Left ventricle myocardium inferior (tissue), 1 donor: ENCODE data around the gene CHSY1. TPM values are rescaled to one million over a fixed set of nuclear protein-coding genes. Genes with fewer than 3 reads are reported as not detected.

Experiments
- DNase-seq: peaks from one replicate; pipeline ENCODE4 v3.0.0-alpha.2; 2020
- H3K27ac ChIP-seq: fragments of 200-600 bp; replicated peaks from 2 replicates; pipeline ENCODE4 v1.8.0; 2021
- H3K27me3 ChIP-seq: fragments of 200-600 bp; 2 replicates; pipeline ENCODE4 v1.8.0; 2021; ENCODE audit warnings: low read depth
- H3K36me3 ChIP-seq: fragments of 200-600 bp; 2 replicates; pipeline ENCODE4 v1.8.0; 2021
- H3K4me1 ChIP-seq: fragments of 200-600 bp; 2 replicates; pipeline ENCODE4 v1.8.0; 2021
- H3K4me3 ChIP-seq: fragments of 200-600 bp; 2 replicates; pipeline ENCODE4 v1.8.0; 2021; ENCODE audit warnings: mild to moderate bottlenecking, moderate library complexity
- H3K9me3 ChIP-seq: fragments of 200-600 bp; replicated peaks from 2 replicates; pipeline ENCODE4 v1.8.0; 2021
- CTCF ChIP-seq: fragments of 200-600 bp; IDR thresholded peaks from 2 replicates; pipeline ENCODE4 v1.8.0; 2021; ENCODE audit warnings: antibody characterized with exemption, mild to moderate bottlenecking, borderline replicate concordance
- intact Hi-C: fragments of 100-400 bp; cut with micrococcal nuclease; formaldehyde crosslinking; loops from one replicate; pipeline ENCODE4 v1.11.0; 2022
- total RNA-seq: library from RNA; stranded (reverse); fragmentation: NEBNext Ultra II Directional; extraction: Animal tissue kit (Norgen Biotek cat#: 25700); gene quantifications from one replicate; pipeline ENCODE4 v1.2.1, GENCODE V29; 2021
- donor health status: DM: no; HTN: yes; CAD: no; lungs with severe emphysema.

CHSY1 gene
- total RNA-seq, 1 donor from 2014 or later = 15.1 TPM

DNA sequence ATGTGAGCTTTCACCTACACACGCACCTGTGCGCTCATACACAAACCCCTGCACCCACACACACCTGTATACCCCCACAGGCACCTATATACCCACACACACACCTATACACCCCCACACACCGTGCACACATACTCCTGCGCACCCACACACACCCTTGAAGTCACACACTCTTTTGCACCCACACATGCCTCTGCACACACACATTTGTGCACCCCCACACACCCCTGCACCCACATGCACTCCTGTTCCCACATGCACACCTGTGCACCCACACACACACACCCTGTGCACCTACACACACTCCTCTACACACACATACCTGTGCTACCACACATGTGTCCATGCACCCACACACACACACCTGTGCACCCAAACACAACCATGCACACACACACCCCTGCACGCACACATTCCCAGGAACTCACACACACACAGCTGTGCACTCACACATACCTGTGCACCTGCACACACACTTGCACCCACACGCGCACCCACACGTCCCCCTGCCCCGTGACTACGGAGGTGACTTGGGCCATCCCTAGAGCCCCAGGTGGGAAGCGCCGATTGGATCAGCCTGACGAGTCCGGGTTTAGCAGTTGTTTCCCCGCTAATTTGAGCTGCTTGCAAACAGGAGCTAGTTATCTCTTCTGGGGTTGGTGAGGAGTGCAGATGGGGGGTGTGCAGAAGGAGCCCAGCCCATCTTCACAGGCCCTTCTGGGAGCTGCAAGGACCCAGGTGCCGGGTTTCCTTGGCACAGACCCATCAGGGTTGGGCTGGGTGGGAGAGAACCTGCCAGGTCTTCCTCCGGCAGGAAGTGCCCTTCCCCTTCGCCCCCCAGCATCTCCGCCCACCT is 97.8 kb downstream of the CHSY1 start:
- no peak for TF ChIP-seq CTCF
- H3K4me3 ChIP-seq = no peak overlapping the region
- peaks cover 17% of the 10 kb centered on the region for H3K4me1 ChIP-seq
- no peak overlapping the region for H3K27ac ChIP-seq
- no peaks in the 10 kb centered on the region for H3K36me3 ChIP-seq
- no peaks in the 10 kb centered on the region for H3K27me3 ChIP-seq
- H3K9me3 ChIP-seq = no peaks in the 10 kb centered on the region
- no peak for DNase-seq
- intact Hi-C loops = no loop called here

DNA sequence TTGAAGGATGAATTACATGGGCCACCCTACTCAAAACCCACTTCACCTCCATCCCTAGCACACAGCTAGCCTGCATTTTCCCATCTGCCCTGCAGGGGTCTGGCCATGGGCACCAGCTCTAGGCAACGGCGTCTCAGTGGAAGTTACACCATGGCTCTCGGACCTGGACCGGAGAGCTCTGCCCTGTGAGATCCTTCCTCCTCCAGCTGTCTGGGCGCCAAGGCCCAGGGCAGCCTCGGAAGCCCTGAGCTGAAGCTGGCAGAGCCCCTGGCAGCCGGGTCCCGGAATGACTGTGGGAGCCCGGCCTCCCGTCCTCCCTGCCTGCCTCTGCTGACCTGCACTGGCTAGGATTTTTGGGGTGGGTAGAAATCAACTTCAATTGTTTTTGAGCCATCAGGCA is 98.9 kb downstream of the CHSY1 start:
- peak; percentile 39 for TF ChIP-seq CTCF
- Histone ChIP-seq H3K4me1 (peaks cover 21% of the 10 kb centered on the region), H3K27ac (no peak overlapping the region), H3K9me3 (no peaks in the 10 kb centered on the region), H3K27me3 (no peaks in the 10 kb centered on the region), H3K36me3 (no peaks in the 10 kb centered on the region), H3K4me3 (no peak overlapping the region)
- DNase-seq = no peak
- intact Hi-C loops = no loop called here

DNA sequence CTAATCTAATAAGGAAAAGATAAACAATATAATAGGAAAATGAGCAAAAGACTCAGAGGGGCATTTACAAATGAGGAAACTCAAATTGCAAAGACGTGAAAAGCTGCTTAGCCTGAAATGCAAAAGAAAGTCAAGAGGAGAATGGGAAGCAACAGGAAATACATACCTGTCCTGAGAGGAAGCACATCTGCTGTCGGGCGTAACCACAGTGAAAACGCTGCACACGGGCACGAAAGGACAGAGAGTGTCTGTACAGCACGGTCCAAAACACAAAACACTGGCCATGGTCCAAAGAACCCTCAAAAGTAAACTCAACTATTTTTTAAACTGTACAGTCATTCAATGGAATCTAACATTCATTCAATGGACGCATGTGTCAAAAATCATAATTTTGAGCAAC is 100.6 kb downstream of the CHSY1 start:
- no peaks in the 10 kb centered on the region for H3K27me3 ChIP-seq
- H3K4me1 ChIP-seq = peaks cover 21% of the 10 kb centered on the region
- no peaks in the 10 kb centered on the region for H3K9me3 ChIP-seq
- no peak for TF ChIP-seq CTCF
- DNase-seq = no peak
- no peak overlapping the region for H3K4me3 ChIP-seq
- no peaks in the 10 kb centered on the region for H3K36me3 ChIP-seq
- H3K27ac ChIP-seq = no peak overlapping the region
- intact Hi-C loops = no loop called here

DNA sequence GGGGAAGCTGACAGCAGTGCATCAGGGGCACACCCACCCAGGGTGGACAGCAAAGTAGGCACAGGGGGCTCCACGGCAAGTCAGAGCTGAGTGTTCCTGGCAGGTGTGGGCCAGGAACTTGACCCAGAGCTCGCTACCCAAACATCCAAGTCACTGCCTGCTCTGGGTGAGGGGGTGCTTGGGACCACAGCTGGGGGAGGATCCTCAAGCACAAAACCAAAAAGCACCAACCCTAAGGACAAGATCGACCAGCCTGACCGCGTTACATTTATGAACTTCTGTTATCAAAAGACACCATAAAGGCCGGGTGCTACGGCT is 101.2 kb downstream of the CHSY1 start:
- Histone ChIP-seq H3K36me3 (no peaks in the 10 kb centered on the region), H3K9me3 (no peaks in the 10 kb centered on the region), H3K4me3 (no peak overlapping the region), H3K27me3 (no peaks in the 10 kb centered on the region), H3K27ac (no peak overlapping the region), H3K4me1 (peaks cover 21% of the 10 kb centered on the region)
- intact Hi-C loops = no loop called here
- TF ChIP-seq CTCF = no peak
- no peak for DNase-seq

DNA sequence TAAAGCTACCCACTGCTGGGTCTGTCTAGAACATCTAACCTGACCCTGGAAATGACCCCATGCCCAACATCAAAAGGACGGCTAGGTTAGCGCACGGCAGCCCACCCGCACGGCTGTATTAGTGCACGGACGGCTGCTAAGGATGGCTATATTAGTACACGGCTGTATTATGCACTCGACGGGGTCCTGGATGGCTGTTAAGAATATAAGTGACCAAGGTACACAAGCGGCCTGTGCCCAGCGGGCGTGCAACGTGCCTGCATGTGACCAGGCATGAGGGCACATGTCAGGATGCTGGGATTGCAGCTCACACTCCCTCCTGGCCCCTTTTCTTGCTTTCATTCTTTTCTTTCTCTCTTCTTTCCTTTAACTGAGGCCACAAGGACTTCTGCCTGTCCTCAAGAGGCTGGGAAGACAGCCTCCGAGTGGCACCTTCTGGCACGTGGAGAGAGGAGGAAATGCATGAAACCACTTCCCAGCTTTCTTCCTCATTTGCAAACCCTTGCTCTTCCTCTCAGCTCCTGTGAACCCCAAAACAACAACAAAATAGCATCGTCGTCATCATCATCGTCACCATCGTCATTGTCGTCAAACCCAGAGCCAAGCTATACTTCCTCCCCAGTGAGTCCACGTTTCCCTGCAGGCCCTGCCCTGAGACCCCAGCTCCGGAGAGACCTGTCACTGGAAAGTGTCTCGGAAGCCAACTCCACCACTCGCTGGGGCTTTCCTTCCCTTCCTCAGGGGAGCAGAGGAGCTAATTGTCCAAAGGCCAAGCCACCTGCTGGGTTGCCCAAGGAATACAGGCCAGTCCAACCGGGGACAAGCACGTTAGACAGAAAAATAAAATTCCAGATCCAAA is 101.8 kb downstream of the CHSY1 start:
- no peaks in the 10 kb centered on the region for H3K36me3 ChIP-seq
- no peaks in the 10 kb centered on the region for H3K27me3 ChIP-seq
- no peaks in the 10 kb centered on the region for H3K9me3 ChIP-seq
- H3K4me3 ChIP-seq = no peak overlapping the region
- peaks cover 21% of the 10 kb centered on the region for H3K4me1 ChIP-seq
- no peak overlapping the region for H3K27ac ChIP-seq
- intact Hi-C loops = no loop called here
- DNase-seq = no peak
- no peak for TF ChIP-seq CTCF
